Spleen (tissue), 11 donors: ENCODE results near the gene CX3CR1. TPM values are rescaled to one million over a fixed set of nuclear protein-coding genes. Genes with fewer than 3 reads are reported as not detected.

Source experiments
- DNase-seq: peaks from one replicate; pipeline ENCODE4 v3.0.0-alpha.2; 2020
- H3K27ac ChIP-seq, 8 donors: fragments of 200-600 bp; sonication (generic) in 7 of 8; 1 replicate in 4 of 8; 2 replicates in 4 of 8; pipeline versions ENCODE4 v1.5.0 to v1.8.0; 2016 to 2021; ENCODE audit warnings: inconsistent platforms in 4 of 8, mild to moderate bottlenecking in 4 of 8, moderate library complexity in 1 of 8
- H3K27me3 ChIP-seq, 7 donors: fragments of 200-600 bp; sonication (generic) in 6 of 7; replicated peaks in 1 of 7; 1 replicate in 4 of 7; 2 replicates in 3 of 7; pipeline versions ENCODE4 v1.5.0 to v1.8.0; 2016 to 2021; ENCODE audit warnings: inconsistent platforms in 3 of 7, mild to moderate bottlenecking in 1 of 7
- H3K36me3 ChIP-seq, 6 donors: fragments of 200-600 bp; sonication (generic) in 5 of 6; 1 replicate in 4 of 6; 2 replicates in 2 of 6; pipeline versions ENCODE4 v1.5.0 to v1.8.0; 2016 to 2021; ENCODE audit warnings: inconsistent platforms in 2 of 6
- H3K4me1 ChIP-seq, 6 donors: fragments of 200-600 bp; sonication (generic) in 5 of 6; 1 replicate in 3 of 6; 2 replicates in 3 of 6; pipeline versions ENCODE4 v1.5.0 to v1.8.0; 2016 to 2021; ENCODE audit warnings: inconsistent platforms in 3 of 6
- H3K4me3 ChIP-seq, 8 donors: fragments of 200-600 bp; sonication (generic) in 7 of 8; 1 replicate in 4 of 8; 2 replicates in 4 of 8; pipeline versions ENCODE4 v1.5.0 to v1.8.0; 2016 to 2021; ENCODE audit warnings: inconsistent platforms in 4 of 8, mild to moderate bottlenecking in 4 of 8, moderate library complexity in 2 of 8
- H3K9me3 ChIP-seq, 8 donors: fragments of 200-600 bp; sonication (generic) in 7 of 8; 1 replicate in 4 of 8; 2 replicates in 4 of 8; pipeline versions ENCODE4 v1.5.0 to v1.8.0; 2016 to 2021; ENCODE audit warnings: inconsistent platforms in 4 of 8
- POLR2A ChIP-seq, 3 donors: fragments of 450-650 bp; IDR thresholded peaks; one replicate each; pipeline ENCODE4 v1.5.1; 2017; ENCODE audit warnings: antibody characterized with exemption in 3 of 3, mild to moderate bottlenecking in 1 of 3
- POLR2AphosphoS5 ChIP-seq, 3 donors: sonication (generic); formaldehyde crosslinking; IDR thresholded peaks; one replicate each; pipeline ENCODE4 v1.5.1; 2017; ENCODE audit warnings: antibody characterized with exemption in 3 of 3
- WGBS, 5 donors: extraction: QIAGEN DNeasy Blood & Tissue Kit in 3 of 5; methylation state at CpG; one replicate each; pipeline versions ENCODE4 v1.1.5 to v1.1.7; 2013 to 2018; 5-methylcytosine and 5-hydroxymethylcytosine counted together
- intact Hi-C: fragments of 100-400 bp; cut with DNase I; formaldehyde crosslinking; loops from one replicate; pipeline ENCODE4 v1.15.0; 2023; ENCODE audit warnings: low total_unique reads
- polyA plus RNA-seq, 3 donors: library from polyadenylated mRNA; stranded (reverse); fragments of 200-250 nt; gene quantifications; one replicate each; pipeline ENCODE4 v1.2.1, GENCODE V29; 2013
- total RNA-seq, 7 donors: library from RNA; depleted of rRNA in 3 of 7; stranded (reverse); fragments of >200 nt in 3 of 7; fragmentation: NEBNext Ultra II Directional in 4 of 7; extraction: Animal tissue kit (Norgen Biotek cat#: 25700) in 4 of 7; gene quantifications; one replicate each; pipeline versions ENCODE4 v1.1.0 to v1.2.1, GENCODE V29; 2016 to 2021
- TF ChIP-seq, protein P1 (sequence below), 11 experiments: fragments of 200-600 bp in 7 of 11; fragments of 450-650 bp in 4 of 11; sonication (generic) in 4 of 11; IDR thresholded peaks in 8 of 11; conservative IDR thresholded peaks in 3 of 11; 1 replicate in 7 of 11; 2 replicates in 4 of 11; pipeline versions ENCODE4 v1.4.0 to v1.8.0; 2016 to 2021; ENCODE audit warnings: antibody characterized with exemption in 11 of 11, inconsistent platforms in 4 of 11, mild to moderate bottlenecking in 1 of 11
- donor health status: healthy with polysubstance abuse.
- donor health status: DM: no; HTN: no; CAD: no; lungs with moderate emphysema.
- donor health status: DM: no; HTN: no; CAD: no.
- donor health status: Bipolar disorder and iron deficiency.
- donor health status: healthy.
- donor health status: DM: no; HTN: no; CAD: no.
- donor health status: DM: yes; HTN: yes; CAD: no.

CX3CR1 gene
- total and polyA plus RNA-seq, 10 donors, result 0.09 to 15.0 (median 6.2) TPM

- WGBS, 5 donors, result 80 to 95% (median 85%) methylated on average over 3 of the region's 3 CpGs
Measured at GRCh38 chr3:39219702-39220101, 60.1 kb downstream of the CX3CR1 start.

GRCh38 chr3:39216176-39216790 lies 63.6 kb downstream of the CX3CR1 start:
- intact Hi-C loops, result no loop called here
- DNase-seq, result no peak
- Histone ChIP-seq H3K36me3 (no peaks in the 10 kb centered on the region), H3K27me3 (no peaks in the 10 kb centered on the region), H3K4me1 (peaks cover 0 to 30% (median 18%) of the 10 kb centered on the region in 6 donors), H3K9me3 (no peaks in the 10 kb centered on the region), H3K27ac (peak overlapping the region in 4 of 8 donors; percentile 5 to 44 (median 16)), H3K4me3 (no peak overlapping the region)
- TF ChIP-seq, protein P1, sequence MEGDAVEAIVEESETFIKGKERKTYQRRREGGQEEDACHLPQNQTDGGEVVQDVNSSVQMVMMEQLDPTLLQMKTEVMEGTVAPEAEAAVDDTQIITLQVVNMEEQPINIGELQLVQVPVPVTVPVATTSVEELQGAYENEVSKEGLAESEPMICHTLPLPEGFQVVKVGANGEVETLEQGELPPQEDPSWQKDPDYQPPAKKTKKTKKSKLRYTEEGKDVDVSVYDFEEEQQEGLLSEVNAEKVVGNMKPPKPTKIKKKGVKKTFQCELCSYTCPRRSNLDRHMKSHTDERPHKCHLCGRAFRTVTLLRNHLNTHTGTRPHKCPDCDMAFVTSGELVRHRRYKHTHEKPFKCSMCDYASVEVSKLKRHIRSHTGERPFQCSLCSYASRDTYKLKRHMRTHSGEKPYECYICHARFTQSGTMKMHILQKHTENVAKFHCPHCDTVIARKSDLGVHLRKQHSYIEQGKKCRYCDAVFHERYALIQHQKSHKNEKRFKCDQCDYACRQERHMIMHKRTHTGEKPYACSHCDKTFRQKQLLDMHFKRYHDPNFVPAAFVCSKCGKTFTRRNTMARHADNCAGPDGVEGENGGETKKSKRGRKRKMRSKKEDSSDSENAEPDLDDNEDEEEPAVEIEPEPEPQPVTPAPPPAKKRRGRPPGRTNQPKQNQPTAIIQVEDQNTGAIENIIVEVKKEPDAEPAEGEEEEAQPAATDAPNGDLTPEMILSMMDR (IDR thresholded peaks at IDR 0.05 in 8 of 11, conservative IDR thresholded peaks at IDR 0.05 in 3 of 11), result no peak
- no peak for TF ChIP-seq POLR2A (IDR thresholded peaks at IDR 0.05)
- TF ChIP-seq POLR2AphosphoS5 (IDR thresholded peaks at IDR 0.05), result no peak
- WGBS, 5 donors, result 55 to 60% (median 55%) methylated on average over 2 of the region's 2 CpGs

More at GRCh38 chr3:39219702-39220101, 60.1 kb downstream of the CX3CR1 start:
- Histone ChIP-seq H3K4me3 (no peak overlapping the region), H3K27me3 (no peaks in the 10 kb centered on the region), H3K4me1 (peaks cover 0 to 31% (median 18%) of the 10 kb centered on the region in 6 donors), H3K36me3 (no peaks in the 10 kb centered on the region), H3K27ac (no peak overlapping the region), H3K9me3 (no peaks in the 10 kb centered on the region)
- TF ChIP-seq POLR2AphosphoS5 (IDR thresholded peaks at IDR 0.05), result no peak
- TF ChIP-seq POLR2A (IDR thresholded peaks at IDR 0.05), result no peak
- TF ChIP-seq, protein P1 (IDR thresholded peaks at IDR 0.05 in 8 of 11, conservative IDR thresholded peaks at IDR 0.05 in 3 of 11), result no peak
- intact Hi-C loops, result no loop called here
- DNase-seq, result no peak

GRCh38 chr3:39213613-39214012 lies 66.2 kb downstream of the CX3CR1 start:
- Histone ChIP-seq H3K9me3 (peaks cover 0 to 5% (median 0%) of the 10 kb centered on the region in 8 donors), H3K27me3 (no peaks in the 10 kb centered on the region), H3K4me3 (no peak overlapping the region), H3K4me1 (peaks cover 0 to 30% (median 16%) of the 10 kb centered on the region in 6 donors), H3K27ac (no peak overlapping the region), H3K36me3 (no peaks in the 10 kb centered on the region)
- TF ChIP-seq, protein P1 (IDR thresholded peaks at IDR 0.05 in 8 of 11, conservative IDR thresholded peaks at IDR 0.05 in 3 of 11), result no peak
- no peak for TF ChIP-seq POLR2A (IDR thresholded peaks at IDR 0.05)
- no peak for TF ChIP-seq POLR2AphosphoS5 (IDR thresholded peaks at IDR 0.05)
- WGBS, 5 donors, result 52 to 86% (median 60%) methylated on average over 2 of the region's 2 CpGs
- intact Hi-C loops, result no loop called here
- no peak for DNase-seq

Other genes starting within 250 kb of the CX3CR1 start
- 1 to 10 TPM in 6 of 7 donors, under 1 TPM in 1; 0.65 to 6.0 (median 3.4) TPM for gene SCN11A, start 228.1 kb downstream of the CX3CR1 start, total RNA-seq
- 1 to 10 TPM in 2 of 3 donors, under 1 TPM in 1; 0.26 to 2.6 (median 1.5) TPM for gene SCN11A, start 228.1 kb downstream of the CX3CR1 start, polyA plus RNA-seq
- 10 to 100 TPM; 32.7 to 45.0 (median 36.9) TPM for gene WDR48, start 228.0 kb downstream of the CX3CR1 start, total RNA-seq
- gene WDR48, start 228.0 kb downstream of the CX3CR1 start, polyA plus RNA-seq, result 10 to 100 TPM; 11.1 to 13.4 (median 12.7) TPM
- gene GORASP1, start 172.4 kb downstream of the CX3CR1 start, total RNA-seq, result 10 to 100 TPM; 47.3 to 74.5 (median 65.5) TPM
- 10 to 100 TPM; 20.6 to 35.5 (median 26.3) TPM for gene GORASP1, start 172.4 kb downstream of the CX3CR1 start, polyA plus RNA-seq
- gene TTC21A, start 172.4 kb downstream of the CX3CR1 start, total RNA-seq, result 10 to 100 TPM; 11.6 to 17.5 (median 13.2) TPM
- 10 to 100 TPM; 15.2 to 34.3 (median 18.6) TPM for gene TTC21A, start 172.4 kb downstream of the CX3CR1 start, polyA plus RNA-seq
- 10 to 100 TPM; 18.2 to 57.0 (median 34.6) TPM for gene CSRNP1, start 126.4 kb downstream of the CX3CR1 start, total RNA-seq
- gene CSRNP1, start 126.4 kb downstream of the CX3CR1 start, polyA plus RNA-seq, result 10 to 100 TPM in 2 of 3 donors, 1 to 10 TPM in 1; 7.1 to 15.1 (median 10.2) TPM
- under 1 TPM in 4 of 7 donors, not detected in 3; 0.09 to 0.70 (median 0.39) TPM for gene XIRP1, start 87.4 kb downstream of the CX3CR1 start, total RNA-seq
- gene XIRP1, start 87.4 kb downstream of the CX3CR1 start, polyA plus RNA-seq, result under 1 TPM; 0.06 to 0.30 (median 0.12) TPM
- 1 to 10 TPM in 1 of 7 donors, under 1 TPM in 5, not detected in 1; 0.46 to 2.1 (median 0.68) TPM for gene CCR8, start 49.7 kb upstream of the CX3CR1 start, total RNA-seq
- gene CCR8, start 49.7 kb upstream of the CX3CR1 start, polyA plus RNA-seq, result under 1 TPM in 1 of 3 donors, not detected in 2; 0.06 TPM
- 10 to 100 TPM; 23.7 to 30.2 (median 26.0) TPM for gene SLC25A38, start 103.3 kb upstream of the CX3CR1 start, total RNA-seq
- gene SLC25A38, start 103.3 kb upstream of the CX3CR1 start, polyA plus RNA-seq, result 10 to 100 TPM; 32.3 to 38.4 (median 34.6) TPM
- gene RPSA, start 126.7 kb upstream of the CX3CR1 start, total RNA-seq, result 1,000 to 10,000 TPM in 1 of 7 donors, 100 to 1,000 TPM in 6; 795 to 1,012 (median 943) TPM
- gene RPSA, start 126.7 kb upstream of the CX3CR1 start, polyA plus RNA-seq, result 1,000 to 10,000 TPM; 2,699 to 3,649 (median 3,099) TPM
- under 1 TPM in 1 of 7 donors, not detected in 6; 0.06 TPM for gene MOBP, start 187.6 kb upstream of the CX3CR1 start, total RNA-seq
- not detected for gene MOBP, start 187.6 kb upstream of the CX3CR1 start, polyA plus RNA-seq